SU-DHL-6 (cell line): ENCODE results near the gene SPINK4.

Source experiments
- H2AFZ ChIP-seq: fragments of 200-600 bp; sonication (generic); 2 replicates; pipeline ENCODE4 v1.6.1; 2014; ENCODE audit warnings: low read depth, mild to moderate bottlenecking, moderate library complexity, mixed read lengths, antibody characterized with exemption, low read length; ENCODE audit not compliant: severe bottlenecking
- H3F3A ChIP-seq: fragments of 200-600 bp; shearing (Covaris generic); 2 replicates; pipeline ENCODE4 v1.6.0; 2016; ENCODE audit warnings: antibody characterized with exemption, mild to moderate bottlenecking; ENCODE audit not compliant: insufficient read depth
- H3K27ac ChIP-seq: fragments of 200-600 bp; sonication (generic); 2 replicates; pipeline ENCODE4 v1.5.1; 2016; ENCODE audit warnings: low read depth, mild to moderate bottlenecking, low read length, moderate library complexity, mixed read lengths
- H3K27me3 ChIP-seq: fragments of 200-600 bp; sonication (generic), shearing (Covaris generic); 2 replicates; pipeline ENCODE4 v1.6.0; 2014; ENCODE audit warnings: mild to moderate bottlenecking, low read length
- H3K36me3 ChIP-seq: fragments of 200-600 bp; sonication (generic); 2 replicates; pipeline ENCODE4 v1.6.1; 2014; ENCODE audit warnings: mild to moderate bottlenecking, low read length, mixed read lengths
- H3K4me2 ChIP-seq: fragments of 300-600, 200-600 bp; shearing (Covaris generic), sonication (generic); 2 replicates; pipeline ENCODE4 v1.6.0; 2014; ENCODE audit warnings: low read length, low read depth, mild to moderate bottlenecking; ENCODE audit not compliant: poor library complexity, severe bottlenecking
- H3K4me3 ChIP-seq: fragments of 200-600 bp; sonication (generic); 2 replicates; pipeline ENCODE4 v1.5.1; 2014; ENCODE audit warnings: antibody characterized with exemption, low read length, mild to moderate bottlenecking, mixed read lengths; ENCODE audit not compliant: insufficient read depth, poor library complexity, severe bottlenecking
- H3K79me2 ChIP-seq: fragments of 200-600 bp; sonication (generic); 2 replicates; pipeline ENCODE4 v1.6.1; 2014; ENCODE audit warnings: mild to moderate bottlenecking, low read length, moderate library complexity; ENCODE audit not compliant: insufficient read depth
- H3K9ac ChIP-seq: fragments of 200-600 bp; sonication (generic); 2 replicates; pipeline ENCODE4 v1.7.0; 2014; ENCODE audit warnings: mild to moderate bottlenecking, low read length
- H3K9me2 ChIP-seq: fragments of 200-600 bp; sonication (generic); replicated peaks from 2 replicates; pipeline ENCODE4 v1.6.1; 2014; ENCODE audit warnings: low read length; ENCODE audit not compliant: insufficient read depth
- H3K9me3 ChIP-seq: fragments of 200-600 bp; sonication (generic); 2 replicates; pipeline ENCODE4 v1.6.1; 2014; ENCODE audit warnings: low read length, mixed read lengths; ENCODE audit not compliant: insufficient read depth
- H4K20me1 ChIP-seq: fragments of 200-600 bp; sonication (generic); 2 replicates; pipeline ENCODE4 v1.6.1; 2014; ENCODE audit warnings: low read depth, mild to moderate bottlenecking, antibody characterized with exemption, low read length, moderate library complexity, mixed read lengths
- EZH2phosphoT487 ChIP-seq: fragments of 200-600 bp; sonication (generic), shearing (Covaris generic); conservative IDR thresholded peaks from 2 replicates; pipeline ENCODE4 v1.6.1; 2018; ENCODE audit warnings: mild to moderate bottlenecking, antibody characterized with exemption, low read length, moderate library complexity, mixed read lengths
- TF ChIP-seq, protein P1 (sequence below): fragments of 200-600 bp; sonication (generic); IDR thresholded peaks from one replicate; pipeline ENCODE4 v1.5.1; 2017; ENCODE audit warnings: antibody characterized with exemption, mild to moderate bottlenecking, low read length, moderate library complexity; ENCODE audit not compliant: insufficient read depth, poor library complexity, severe bottlenecking

SPINK4 gene

DNA sequence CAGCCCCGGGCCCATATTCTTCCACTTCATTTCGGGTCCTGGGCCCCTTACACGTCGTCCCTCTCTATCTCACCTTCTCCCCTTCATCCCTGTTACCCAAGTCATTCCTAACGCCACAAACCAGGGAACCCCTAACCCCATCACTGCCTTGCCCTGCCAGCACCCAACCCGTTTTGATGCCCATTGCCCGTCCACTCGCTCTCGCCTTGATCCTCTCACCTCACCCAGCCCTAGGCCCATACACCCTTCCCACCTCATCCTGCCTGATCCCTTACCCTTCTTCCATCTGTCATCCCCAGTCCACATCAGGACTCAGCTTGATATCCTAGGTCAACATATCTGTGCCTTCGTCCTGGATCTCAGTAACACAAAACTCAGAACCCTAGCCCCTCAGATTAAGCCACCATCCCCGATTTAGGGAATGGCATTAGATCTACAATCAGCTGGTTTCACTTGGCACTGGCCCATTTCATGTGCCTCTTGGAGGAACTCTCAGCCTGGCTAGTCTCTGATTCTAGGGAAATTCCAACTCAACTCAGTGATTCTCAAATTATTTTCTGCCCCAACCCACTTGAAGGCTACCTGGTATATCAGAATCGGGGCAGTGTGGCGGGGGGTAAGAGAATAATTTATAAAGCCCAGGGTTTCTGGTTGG lies 25.4 kb downstream of the SPINK4 start:
- TF ChIP-seq, protein P1, sequence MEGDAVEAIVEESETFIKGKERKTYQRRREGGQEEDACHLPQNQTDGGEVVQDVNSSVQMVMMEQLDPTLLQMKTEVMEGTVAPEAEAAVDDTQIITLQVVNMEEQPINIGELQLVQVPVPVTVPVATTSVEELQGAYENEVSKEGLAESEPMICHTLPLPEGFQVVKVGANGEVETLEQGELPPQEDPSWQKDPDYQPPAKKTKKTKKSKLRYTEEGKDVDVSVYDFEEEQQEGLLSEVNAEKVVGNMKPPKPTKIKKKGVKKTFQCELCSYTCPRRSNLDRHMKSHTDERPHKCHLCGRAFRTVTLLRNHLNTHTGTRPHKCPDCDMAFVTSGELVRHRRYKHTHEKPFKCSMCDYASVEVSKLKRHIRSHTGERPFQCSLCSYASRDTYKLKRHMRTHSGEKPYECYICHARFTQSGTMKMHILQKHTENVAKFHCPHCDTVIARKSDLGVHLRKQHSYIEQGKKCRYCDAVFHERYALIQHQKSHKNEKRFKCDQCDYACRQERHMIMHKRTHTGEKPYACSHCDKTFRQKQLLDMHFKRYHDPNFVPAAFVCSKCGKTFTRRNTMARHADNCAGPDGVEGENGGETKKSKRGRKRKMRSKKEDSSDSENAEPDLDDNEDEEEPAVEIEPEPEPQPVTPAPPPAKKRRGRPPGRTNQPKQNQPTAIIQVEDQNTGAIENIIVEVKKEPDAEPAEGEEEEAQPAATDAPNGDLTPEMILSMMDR = no peak
- no peak for TF ChIP-seq EZH2phosphoT487
- no peaks in the 10 kb centered on the region for H4K20me1 ChIP-seq
- H3K4me3 ChIP-seq = peak overlapping the region; percentile 80
- peak overlapping the region; percentile 91 for H3K9ac ChIP-seq
- no peaks in the 10 kb centered on the region for H3K9me3 ChIP-seq
- H3K36me3 ChIP-seq = peaks cover 20% of the 10 kb centered on the region
- peaks cover 29% of the 10 kb centered on the region for H3K79me2 ChIP-seq
- H2AFZ ChIP-seq = no peak overlapping the region
- peak overlapping the region; percentile 56 for H3K27ac ChIP-seq
- H3K4me2 ChIP-seq = peak overlapping the region; percentile 69
- no peaks in the 10 kb centered on the region for H3K27me3 ChIP-seq
- no peaks in the 10 kb centered on the region for H3K9me2 ChIP-seq
- peaks cover 11% of the 10 kb centered on the region; the same call in 1 of the 2 replicates for H3F3A ChIP-seq

DNA sequence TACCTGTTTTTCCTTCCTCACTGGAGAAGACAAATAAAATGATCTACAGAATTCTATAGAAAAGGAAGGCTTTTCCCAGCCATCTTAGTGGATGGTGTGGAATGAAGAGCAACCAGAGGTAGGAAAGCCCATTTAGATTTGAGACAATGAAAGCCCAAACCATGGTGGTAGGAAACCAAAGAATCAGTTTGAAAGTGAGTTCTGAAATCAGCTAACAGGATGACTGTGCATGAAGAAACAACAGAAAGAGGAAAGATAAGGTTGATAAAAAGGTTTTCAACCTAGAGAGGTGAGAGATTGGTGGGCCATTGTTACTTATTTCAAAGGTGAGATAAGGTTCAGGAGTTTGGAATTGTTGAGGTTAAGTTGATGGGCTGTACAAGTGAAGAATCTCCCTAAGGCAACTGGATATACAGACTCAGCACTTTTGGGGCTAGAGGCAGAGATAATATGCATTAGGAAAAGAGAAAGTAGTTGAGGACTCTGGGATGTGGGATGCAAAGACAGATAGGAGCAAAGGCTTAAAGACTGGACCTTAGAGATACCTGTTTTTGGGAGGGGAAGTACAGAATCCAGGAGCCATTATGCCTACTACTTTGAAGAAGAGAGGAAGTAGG lies 27.3 kb downstream of the SPINK4 start:
- Histone ChIP-seq H3K36me3 (peaks cover 22% of the 10 kb centered on the region; the same call in 1 of the 2 replicates), H3K79me2 (peaks cover 24% of the 10 kb centered on the region)
- TF ChIP-seq, protein P1 = no peak
- no peak for TF ChIP-seq EZH2phosphoT487

DNA sequence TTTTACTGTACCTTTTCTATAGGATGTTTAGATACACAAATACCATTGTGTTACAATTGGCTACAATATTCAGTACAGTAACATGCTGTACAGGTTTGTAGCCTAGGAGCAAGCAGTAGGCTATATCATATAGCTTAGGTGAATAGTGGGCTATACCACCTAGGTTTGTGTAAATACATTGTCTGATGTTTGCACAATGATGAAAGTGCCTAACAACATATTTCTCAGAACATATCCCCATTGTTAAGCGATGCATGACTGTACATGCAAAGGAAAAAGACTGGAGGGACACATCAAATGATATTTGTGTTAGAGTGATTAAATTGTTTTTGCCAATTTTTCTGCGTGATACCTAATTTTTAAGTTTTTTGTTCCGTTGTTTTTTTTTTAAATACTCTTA lies 30.2 kb downstream of the SPINK4 start:
- 0 out of 2 replicates have a peak, but pooled peaks cover 3% of the 10 kb centered on the region for H3K79me2 ChIP-seq

More for the DNA sequence above, 27.3 kb downstream of the SPINK4 start:
- Histone ChIP-seq H3F3A (peaks cover 11% of the 10 kb centered on the region; the same call in 1 of the 2 replicates), H3K27ac (no peak overlapping the region), H3K4me3 (no peak overlapping the region), H3K4me2 (no peak overlapping the region), H3K9me3 (no peaks in the 10 kb centered on the region), H3K9ac (no peak overlapping the region; the same call in 1 of the 2 replicates), H3K9me2 (no peaks in the 10 kb centered on the region), H4K20me1 (no peaks in the 10 kb centered on the region), H2AFZ (no peak overlapping the region), H3K27me3 (no peaks in the 10 kb centered on the region)

More for the DNA sequence above, 30.2 kb downstream of the SPINK4 start:
- H2AFZ ChIP-seq = no peak overlapping the region
- H4K20me1 ChIP-seq = no peaks in the 10 kb centered on the region
- H3F3A ChIP-seq = peaks cover 11% of the 10 kb centered on the region; the same call in 1 of the 2 replicates
- H3K9ac ChIP-seq = no peak overlapping the region
- H3K27me3 ChIP-seq = no peaks in the 10 kb centered on the region
- TF ChIP-seq, protein P1 = no peak
- TF ChIP-seq EZH2phosphoT487 = no peak
- H3K4me3 ChIP-seq = no peak overlapping the region
- H3K9me3 ChIP-seq = no peaks in the 10 kb centered on the region
- peaks cover 33% of the 10 kb centered on the region; the same call in 1 of the 2 replicates for H3K36me3 ChIP-seq
- no peaks in the 10 kb centered on the region for H3K9me2 ChIP-seq
- H3K27ac ChIP-seq = no peak overlapping the region
- H3K4me2 ChIP-seq = no peak overlapping the region
